ENCODE data around the gene LAGE3.

DNA sequence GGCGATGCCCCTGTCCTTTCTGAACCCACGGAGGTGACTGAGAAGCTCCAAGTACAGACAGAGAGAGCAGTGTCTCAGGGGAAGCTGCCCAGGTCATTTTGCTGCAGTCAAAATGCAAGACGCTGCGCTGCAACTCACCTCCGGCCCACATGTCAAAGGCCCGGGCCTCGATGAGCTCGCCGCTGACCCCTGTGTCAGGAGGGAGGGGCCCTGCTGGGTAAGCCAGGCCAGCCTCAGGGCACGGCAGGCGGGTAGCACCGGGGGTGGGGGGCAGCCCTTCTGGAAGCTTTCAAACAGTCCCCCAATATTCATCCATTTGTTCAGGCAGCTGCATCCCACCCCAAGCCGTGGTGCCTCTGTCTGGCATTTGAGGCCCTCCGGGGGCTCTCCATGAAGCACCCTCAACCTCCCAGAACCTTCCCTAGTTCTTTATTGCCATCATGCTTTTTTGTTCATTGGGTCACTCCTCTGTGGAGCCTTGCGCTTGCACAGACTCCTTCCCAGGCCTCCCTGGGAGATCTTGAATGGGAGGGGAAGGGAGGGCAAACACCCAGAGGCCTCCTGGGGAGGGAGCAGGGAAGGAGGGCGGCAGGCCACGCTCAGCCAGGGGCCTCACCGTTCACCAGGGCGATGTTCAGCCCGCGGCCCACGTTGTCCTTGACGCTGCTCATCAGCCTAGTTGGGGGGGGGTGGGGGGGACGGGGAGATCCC, 28.7 kb upstream of the LAGE3 start:
- TF ChIP-seq, protein P1, sequence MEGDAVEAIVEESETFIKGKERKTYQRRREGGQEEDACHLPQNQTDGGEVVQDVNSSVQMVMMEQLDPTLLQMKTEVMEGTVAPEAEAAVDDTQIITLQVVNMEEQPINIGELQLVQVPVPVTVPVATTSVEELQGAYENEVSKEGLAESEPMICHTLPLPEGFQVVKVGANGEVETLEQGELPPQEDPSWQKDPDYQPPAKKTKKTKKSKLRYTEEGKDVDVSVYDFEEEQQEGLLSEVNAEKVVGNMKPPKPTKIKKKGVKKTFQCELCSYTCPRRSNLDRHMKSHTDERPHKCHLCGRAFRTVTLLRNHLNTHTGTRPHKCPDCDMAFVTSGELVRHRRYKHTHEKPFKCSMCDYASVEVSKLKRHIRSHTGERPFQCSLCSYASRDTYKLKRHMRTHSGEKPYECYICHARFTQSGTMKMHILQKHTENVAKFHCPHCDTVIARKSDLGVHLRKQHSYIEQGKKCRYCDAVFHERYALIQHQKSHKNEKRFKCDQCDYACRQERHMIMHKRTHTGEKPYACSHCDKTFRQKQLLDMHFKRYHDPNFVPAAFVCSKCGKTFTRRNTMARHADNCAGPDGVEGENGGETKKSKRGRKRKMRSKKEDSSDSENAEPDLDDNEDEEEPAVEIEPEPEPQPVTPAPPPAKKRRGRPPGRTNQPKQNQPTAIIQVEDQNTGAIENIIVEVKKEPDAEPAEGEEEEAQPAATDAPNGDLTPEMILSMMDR (IDR thresholded peaks at IDR 0.05) = no peak
- no peak for TF ChIP-seq POLR2AphosphoS5 (IDR thresholded peaks at IDR 0.05; ENCODE audit: low read depth, low read length)
- TF ChIP-seq, protein P2, sequence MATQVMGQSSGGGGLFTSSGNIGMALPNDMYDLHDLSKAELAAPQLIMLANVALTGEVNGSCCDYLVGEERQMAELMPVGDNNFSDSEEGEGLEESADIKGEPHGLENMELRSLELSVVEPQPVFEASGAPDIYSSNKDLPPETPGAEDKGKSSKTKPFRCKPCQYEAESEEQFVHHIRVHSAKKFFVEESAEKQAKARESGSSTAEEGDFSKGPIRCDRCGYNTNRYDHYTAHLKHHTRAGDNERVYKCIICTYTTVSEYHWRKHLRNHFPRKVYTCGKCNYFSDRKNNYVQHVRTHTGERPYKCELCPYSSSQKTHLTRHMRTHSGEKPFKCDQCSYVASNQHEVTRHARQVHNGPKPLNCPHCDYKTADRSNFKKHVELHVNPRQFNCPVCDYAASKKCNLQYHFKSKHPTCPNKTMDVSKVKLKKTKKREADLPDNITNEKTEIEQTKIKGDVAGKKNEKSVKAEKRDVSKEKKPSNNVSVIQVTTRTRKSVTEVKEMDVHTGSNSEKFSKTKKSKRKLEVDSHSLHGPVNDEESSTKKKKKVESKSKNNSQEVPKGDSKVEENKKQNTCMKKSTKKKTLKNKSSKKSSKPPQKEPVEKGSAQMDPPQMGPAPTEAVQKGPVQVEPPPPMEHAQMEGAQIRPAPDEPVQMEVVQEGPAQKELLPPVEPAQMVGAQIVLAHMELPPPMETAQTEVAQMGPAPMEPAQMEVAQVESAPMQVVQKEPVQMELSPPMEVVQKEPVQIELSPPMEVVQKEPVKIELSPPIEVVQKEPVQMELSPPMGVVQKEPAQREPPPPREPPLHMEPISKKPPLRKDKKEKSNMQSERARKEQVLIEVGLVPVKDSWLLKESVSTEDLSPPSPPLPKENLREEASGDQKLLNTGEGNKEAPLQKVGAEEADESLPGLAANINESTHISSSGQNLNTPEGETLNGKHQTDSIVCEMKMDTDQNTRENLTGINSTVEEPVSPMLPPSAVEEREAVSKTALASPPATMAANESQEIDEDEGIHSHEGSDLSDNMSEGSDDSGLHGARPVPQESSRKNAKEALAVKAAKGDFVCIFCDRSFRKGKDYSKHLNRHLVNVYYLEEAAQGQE (IDR thresholded peaks at IDR 0.05; ENCODE audit: insufficient read depth in 1 of 2, low read depth in 2 of 2, low read length in 1 of 2) = no peak
